ENCODE measurements around the gene MAOA. TPM values are rescaled to one million over a fixed set of nuclear protein-coding genes. Genes with fewer than 3 reads are reported as not detected.
"Not testable (repeated sequence)": the region's sequence is repeated elsewhere in the genome, so short reads cannot be mapped to it uniquely, and the experiment has no call there.

Gene MAOA
- total RNA-seq = 100 to 1,000 TPM; 111 to 174 TPM

- no peaks in the 10 kb centered on the region for H3K27me3 ChIP-seq
- peak within 1 kb of the TSS; percentile 85 to 94 for H3K27ac ChIP-seq
- no peaks in the 10 kb centered on the region for H3K36me3 ChIP-seq
- TF ChIP-seq CTCF (IDR thresholded peaks at IDR 0.05) = no peak
- peak; percentile 83 for DNase-seq (ENCODE audit: low spot score)
- H3K4me3 ChIP-seq = peak within 1 kb of the TSS; percentile 65 to 81
- H3K4me1 ChIP-seq = peaks cover 0 to 15% of the 10 kb centered on the region in 2 donors
- H3K9me3 ChIP-seq = no peaks in the 10 kb centered on the region
Observed at GRCh38 chrX:43656005-43656494, at the start of gene MAOA. Gene MAOA, plus strand, starts transcription at chrX:43656299. Its CDS starts 43 bp downstream, at chrX:43656342.

GRCh38 chrX:43612400-43612799, 43.7 kb upstream of the MAOA start:
- no peak overlapping the region for H3K4me3 ChIP-seq
- DNase-seq (ENCODE audit: low spot score) = no peak
- H3K27me3 ChIP-seq = no peaks in the 10 kb centered on the region
- no peak for TF ChIP-seq CTCF (IDR thresholded peaks at IDR 0.05)
- peaks cover 0 to 6% of the 10 kb centered on the region in 2 donors for H3K9me3 ChIP-seq
- H3K4me1 ChIP-seq = no peaks in the 10 kb centered on the region
- no peaks in the 10 kb centered on the region for H3K36me3 ChIP-seq
- no peak overlapping the region for H3K27ac ChIP-seq

- Histone ChIP-seq H3K4me1 (no peaks in the 10 kb centered on the region), H3K27me3 (no peaks in the 10 kb centered on the region), H3K27ac (peak overlapping the region in 1 of 2 donors; percentile 64), H3K36me3 (no peaks in the 10 kb centered on the region), H3K4me3 (no peak overlapping the region), H3K9me3 (peaks cover 0 to 6% of the 10 kb centered on the region in 2 donors)
- no peak for DNase-seq (ENCODE audit: low spot score)
- TF ChIP-seq CTCF (IDR thresholded peaks at IDR 0.05) = no peak
Observed at GRCh38 chrX:43615660-43616059, 40.4 kb upstream of the MAOA start.

- no peaks in the 10 kb centered on the region for H3K9me3 ChIP-seq
- no peak for DNase-seq (ENCODE audit: low spot score)
- H3K4me1 ChIP-seq = no peaks in the 10 kb centered on the region
- TF ChIP-seq CTCF (IDR thresholded peaks at IDR 0.05) = no peak
- no peaks in the 10 kb centered on the region for H3K27me3 ChIP-seq
- H3K27ac ChIP-seq = no peak overlapping the region
- no peaks in the 10 kb centered on the region for H3K36me3 ChIP-seq
- H3K4me3 ChIP-seq = no peak overlapping the region
Observed at GRCh38 chrX:43618366-43619205, 37.5 kb upstream of the MAOA start.

GRCh38 chrX:43619861-43620260, 36.2 kb upstream of the MAOA start:
- not testable (repeated sequence) for H3K36me3 ChIP-seq; H3K4me1 ChIP-seq; H3K4me3 ChIP-seq; DNase-seq (ENCODE audit: low spot score); H3K27me3 ChIP-seq; H3K27ac ChIP-seq; H3K9me3 ChIP-seq

- no peaks in the 10 kb centered on the region for H3K27me3 ChIP-seq
- H3K36me3 ChIP-seq = no peaks in the 10 kb centered on the region
- H3K4me1 ChIP-seq = no peaks in the 10 kb centered on the region
- no peak for TF ChIP-seq CTCF (IDR thresholded peaks at IDR 0.05)
- H3K4me3 ChIP-seq = no peak overlapping the region
- H3K27ac ChIP-seq = no peak overlapping the region
- H3K9me3 ChIP-seq = no peaks in the 10 kb centered on the region
- no peak for DNase-seq (ENCODE audit: low spot score)
Observed at GRCh38 chrX:43627147-43627546, 29.0 kb upstream of the MAOA start.

All from right atrium auricular region (tissue), 2 donors.